DOHH2 (cell line): ENCODE measurements around the gene ATP2B2.

Source experiments
- H3F3A ChIP-seq: fragments of 200-600 bp; sonication (generic), shearing (Covaris generic); 2 replicates; pipeline ENCODE4 v1.6.0; 2016; ENCODE audit warnings: antibody characterized with exemption, mild to moderate bottlenecking; ENCODE audit not compliant: control insufficient read depth, insufficient read depth
- H3K27ac ChIP-seq: fragments of 200-600 bp; sonication (generic); 2 replicates; pipeline ENCODE4 v1.5.1; 2014; ENCODE audit warnings: low read depth, mild to moderate bottlenecking, low read length, moderate library complexity
- H3K27me3 ChIP-seq: fragments of 200-600 bp; sonication (generic); 2 replicates; pipeline ENCODE4 v1.6.1; 2014; ENCODE audit warnings: mild to moderate bottlenecking, low read length, mixed read lengths; ENCODE audit not compliant: control insufficient read depth
- H3K36me3 ChIP-seq: fragments of 200-600 bp; sonication (generic); 2 replicates; pipeline ENCODE4 v1.6.1; 2014; ENCODE audit warnings: mild to moderate bottlenecking, low read length, moderate library complexity, mixed read lengths; ENCODE audit not compliant: control insufficient read depth
- H3K4me1 ChIP-seq: fragments of 200-600 bp; sonication (generic); 2 replicates; pipeline ENCODE4 v1.6.1; 2014; ENCODE audit warnings: mild to moderate bottlenecking, low read length, mixed read lengths; ENCODE audit not compliant: control insufficient read depth
- H3K4me2 ChIP-seq: fragments of 200-600 bp; sonication (generic); 2 replicates; pipeline ENCODE4 v1.6.0; 2014; ENCODE audit warnings: mild to moderate bottlenecking, low read length, moderate library complexity
- H3K4me3 ChIP-seq: fragments of 200-600 bp; sonication (generic); 2 replicates; pipeline ENCODE4 v1.5.1; 2014; ENCODE audit warnings: mild to moderate bottlenecking, low read length, mixed read lengths
- H3K79me2 ChIP-seq: fragments of 200-600 bp; sonication (generic); 2 replicates; pipeline ENCODE4 v1.6.1; 2014; ENCODE audit warnings: mild to moderate bottlenecking, low read length, mixed read lengths; ENCODE audit not compliant: control insufficient read depth
- H3K9me2 ChIP-seq: fragments of 200-600 bp; sonication (generic); replicated peaks from 2 replicates; pipeline ENCODE4 v1.6.1; 2014; ENCODE audit warnings: mild to moderate bottlenecking, low read length, mixed read lengths; ENCODE audit not compliant: control insufficient read depth
- H3K9me3 ChIP-seq: fragments of 200-600 bp; sonication (generic); 2 replicates; pipeline ENCODE4 v1.6.1; 2014; ENCODE audit warnings: antibody characterized with exemption, low read length, mixed read lengths; ENCODE audit not compliant: control insufficient read depth, insufficient read depth
- H4K20me1 ChIP-seq: fragments of 200-600 bp; sonication (generic); 2 replicates; pipeline ENCODE4 v1.6.0; 2014; ENCODE audit warnings: low read depth, mild to moderate bottlenecking, antibody characterized with exemption, low read length, moderate library complexity; ENCODE audit not compliant: control insufficient read depth, insufficient read depth
- EZH2phosphoT487 ChIP-seq: fragments of 200-600 bp; sonication (generic); IDR thresholded peaks from 2 replicates; pipeline ENCODE4 v1.6.1; 2017; ENCODE audit warnings: borderline replicate concordance, mild to moderate bottlenecking, antibody characterized with exemption, low read length, moderate library complexity, mixed read lengths
- TF ChIP-seq, protein P1 (sequence below): fragments of 200-600 bp; sonication (generic); IDR thresholded peaks from one replicate; pipeline ENCODE4 v1.5.1; 2014; ENCODE audit warnings: antibody characterized with exemption, mild to moderate bottlenecking, low read depth, low read length; ENCODE audit not compliant: poor library complexity, severe bottlenecking

Gene ATP2B2

GRCh38 chr3:10371167-10371566 is 134.2 kb downstream of the ATP2B2 start:
- no peaks in the 10 kb centered on the region for H3K79me2 ChIP-seq
- H3K4me3 ChIP-seq = no peak overlapping the region
- H3K9me2 ChIP-seq = no peaks in the 10 kb centered on the region
- H3K27ac ChIP-seq = no peak overlapping the region
- peaks cover 26% of the 10 kb centered on the region for H3K4me1 ChIP-seq
- no peaks in the 10 kb centered on the region for H3K36me3 ChIP-seq
- no peaks in the 10 kb centered on the region for H4K20me1 ChIP-seq
- no peaks in the 10 kb centered on the region for H3K27me3 ChIP-seq
- no peaks in the 10 kb centered on the region for H3F3A ChIP-seq
- TF ChIP-seq EZH2phosphoT487 = no peak
- no peaks in the 10 kb centered on the region for H3K9me3 ChIP-seq
- no peak overlapping the region for H3K4me2 ChIP-seq

- no peak for TF ChIP-seq EZH2phosphoT487
- TF ChIP-seq, protein P1, sequence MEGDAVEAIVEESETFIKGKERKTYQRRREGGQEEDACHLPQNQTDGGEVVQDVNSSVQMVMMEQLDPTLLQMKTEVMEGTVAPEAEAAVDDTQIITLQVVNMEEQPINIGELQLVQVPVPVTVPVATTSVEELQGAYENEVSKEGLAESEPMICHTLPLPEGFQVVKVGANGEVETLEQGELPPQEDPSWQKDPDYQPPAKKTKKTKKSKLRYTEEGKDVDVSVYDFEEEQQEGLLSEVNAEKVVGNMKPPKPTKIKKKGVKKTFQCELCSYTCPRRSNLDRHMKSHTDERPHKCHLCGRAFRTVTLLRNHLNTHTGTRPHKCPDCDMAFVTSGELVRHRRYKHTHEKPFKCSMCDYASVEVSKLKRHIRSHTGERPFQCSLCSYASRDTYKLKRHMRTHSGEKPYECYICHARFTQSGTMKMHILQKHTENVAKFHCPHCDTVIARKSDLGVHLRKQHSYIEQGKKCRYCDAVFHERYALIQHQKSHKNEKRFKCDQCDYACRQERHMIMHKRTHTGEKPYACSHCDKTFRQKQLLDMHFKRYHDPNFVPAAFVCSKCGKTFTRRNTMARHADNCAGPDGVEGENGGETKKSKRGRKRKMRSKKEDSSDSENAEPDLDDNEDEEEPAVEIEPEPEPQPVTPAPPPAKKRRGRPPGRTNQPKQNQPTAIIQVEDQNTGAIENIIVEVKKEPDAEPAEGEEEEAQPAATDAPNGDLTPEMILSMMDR = no peak
- no peaks in the 10 kb centered on the region for H3K79me2 ChIP-seq
These were observed 135.0 kb downstream of the ATP2B2 start for GRCh38 chr3:10370429-10370828.

GRCh38 chr3:10368512-10368911 is 136.9 kb downstream of the ATP2B2 start:
- no peak overlapping the region for H3K27ac ChIP-seq

More at GRCh38 chr3:10370429-10370828, 135.0 kb downstream of the ATP2B2 start:
- no peak overlapping the region for H3K27ac ChIP-seq
- no peaks in the 10 kb centered on the region for H3K36me3 ChIP-seq
- peak overlapping the region; percentile 15 for H3K4me2 ChIP-seq
- no peaks in the 10 kb centered on the region for H3K9me2 ChIP-seq
- H3F3A ChIP-seq = no peaks in the 10 kb centered on the region
- H3K27me3 ChIP-seq = no peaks in the 10 kb centered on the region
- no peaks in the 10 kb centered on the region for H4K20me1 ChIP-seq
- H3K4me1 ChIP-seq = peaks cover 18% of the 10 kb centered on the region
- H3K4me3 ChIP-seq = no peak overlapping the region
- no peaks in the 10 kb centered on the region for H3K9me3 ChIP-seq

DNA sequence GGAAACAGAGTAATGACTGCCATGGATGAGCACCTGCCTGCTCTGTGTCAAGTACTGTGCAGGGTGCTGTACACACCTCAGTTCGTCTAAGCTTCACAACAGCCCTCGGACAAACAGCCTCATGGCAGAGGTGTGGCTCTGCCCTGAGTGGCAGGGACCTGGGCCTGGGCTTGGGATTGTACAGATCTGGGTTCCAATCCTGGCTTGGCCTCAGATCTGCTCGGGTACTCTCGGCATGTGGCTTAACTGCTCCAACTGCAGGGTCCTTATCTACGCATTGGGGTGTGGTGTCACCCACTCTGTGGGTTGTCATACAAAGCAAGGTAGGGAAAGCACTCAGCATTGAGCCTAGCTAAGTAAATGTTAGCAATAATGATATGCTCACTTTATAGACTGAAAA is 137.9 kb downstream of the ATP2B2 start:
- H3K9me2 ChIP-seq = no peaks in the 10 kb centered on the region

More at GRCh38 chr3:10368512-10368911, 136.9 kb downstream of the ATP2B2 start:
- Histone ChIP-seq H4K20me1 (no peaks in the 10 kb centered on the region), H3K9me2 (no peaks in the 10 kb centered on the region), H3K9me3 (no peaks in the 10 kb centered on the region), H3K4me3 (no peak overlapping the region), H3K36me3 (no peaks in the 10 kb centered on the region), H3K4me1 (peaks cover 13% of the 10 kb centered on the region), H3F3A (no peaks in the 10 kb centered on the region), H3K79me2 (no peaks in the 10 kb centered on the region), H3K27me3 (no peaks in the 10 kb centered on the region), H3K4me2 (no peak overlapping the region)
- TF ChIP-seq EZH2phosphoT487 = no peak
- TF ChIP-seq, protein P1 = no peak

More for the DNA sequence above, 137.9 kb downstream of the ATP2B2 start:
- no peak overlapping the region for H3K4me2 ChIP-seq
- no peaks in the 10 kb centered on the region for H3K36me3 ChIP-seq
- no peaks in the 10 kb centered on the region for H3F3A ChIP-seq
- H3K27ac ChIP-seq = no peak overlapping the region
- H3K4me1 ChIP-seq = peaks cover 13% of the 10 kb centered on the region
- H3K9me3 ChIP-seq = no peaks in the 10 kb centered on the region
- H3K79me2 ChIP-seq = no peaks in the 10 kb centered on the region
- no peaks in the 10 kb centered on the region for H4K20me1 ChIP-seq
- TF ChIP-seq, protein P1 = no peak
- no peak for TF ChIP-seq EZH2phosphoT487
- H3K4me3 ChIP-seq = no peak overlapping the region
- no peaks in the 10 kb centered on the region for H3K27me3 ChIP-seq
